Epithelial cell of proximal tubule (primary cell): ENCODE measurements around the gene PACS2. TPM values are rescaled to one million over a fixed set of nuclear protein-coding genes. Genes with fewer than 3 reads are reported as not detected.

Source experiments
- DNase-seq: peaks from one replicate; pipeline ENCODE4 v3.0.0-alpha.2; 2011; ENCODE audit warnings: low read depth
- H3K4me3 ChIP-seq: 2 replicates; pipeline ENCODE4 v1.5.1; 2011; ENCODE audit warnings: low read depth, mild to moderate bottlenecking, low read length
- total RNA-seq: library from RNA; depleted of rRNA; stranded (reverse); fragments of >200 nt; gene quantifications from 2 replicates; pipeline ENCODE4 v1.2.3, GENCODE V29; 2015
- TF ChIP-seq, protein P1 (sequence below): conservative IDR thresholded peaks from 2 replicates; pipeline ENCODE4 v1.5.1; 2012; ENCODE audit warnings: low read depth, mild to moderate bottlenecking, low read length

PACS2 gene
- total RNA-seq, 1 donor from 2014 or later, result 68.7 TPM

DNA sequence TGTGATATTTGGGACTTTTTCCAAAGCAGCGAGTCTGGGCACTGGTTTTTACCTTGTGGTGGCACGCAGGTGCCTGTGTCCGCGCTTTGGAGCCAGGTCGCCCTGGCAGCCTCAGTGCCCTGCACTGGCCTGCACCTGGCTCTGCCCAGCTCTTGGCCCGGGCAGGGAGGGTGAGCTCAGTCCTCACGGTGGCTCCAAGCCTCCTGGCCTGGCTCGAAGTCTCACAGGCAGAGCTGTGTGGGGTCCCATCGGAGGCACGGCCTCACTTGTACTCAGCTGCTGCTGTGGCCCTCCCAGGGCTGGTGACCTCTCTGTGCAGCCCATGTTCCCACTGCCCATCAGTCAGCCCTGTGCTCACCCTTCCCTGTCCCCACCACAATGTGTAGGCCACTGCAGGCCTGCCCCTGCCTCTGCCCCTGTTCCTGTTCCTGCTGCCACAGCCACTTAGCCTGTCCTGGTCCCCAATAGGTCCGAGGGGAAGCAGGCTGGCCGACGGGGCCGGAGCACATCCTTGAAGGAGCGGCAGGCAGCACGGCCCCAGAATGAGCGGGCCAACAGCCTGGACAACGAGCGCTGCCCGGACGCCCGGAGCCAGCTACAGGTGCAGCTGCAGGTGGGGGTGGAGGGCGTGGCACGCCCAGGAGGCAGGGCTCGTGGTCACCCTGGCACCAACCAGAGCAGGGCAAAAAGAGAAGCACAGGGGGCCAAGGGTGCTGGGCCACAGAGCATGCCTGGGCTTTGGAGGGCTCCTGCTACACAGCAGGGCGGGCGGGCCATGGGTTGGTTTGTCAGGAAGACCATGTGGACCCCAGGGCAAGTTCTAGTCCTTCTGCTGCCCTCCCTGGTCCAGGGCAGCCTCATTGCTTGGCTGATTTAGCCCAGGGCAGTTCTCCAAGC lies 67.1 kb downstream of the PACS2 start:
- TF ChIP-seq, protein P1, sequence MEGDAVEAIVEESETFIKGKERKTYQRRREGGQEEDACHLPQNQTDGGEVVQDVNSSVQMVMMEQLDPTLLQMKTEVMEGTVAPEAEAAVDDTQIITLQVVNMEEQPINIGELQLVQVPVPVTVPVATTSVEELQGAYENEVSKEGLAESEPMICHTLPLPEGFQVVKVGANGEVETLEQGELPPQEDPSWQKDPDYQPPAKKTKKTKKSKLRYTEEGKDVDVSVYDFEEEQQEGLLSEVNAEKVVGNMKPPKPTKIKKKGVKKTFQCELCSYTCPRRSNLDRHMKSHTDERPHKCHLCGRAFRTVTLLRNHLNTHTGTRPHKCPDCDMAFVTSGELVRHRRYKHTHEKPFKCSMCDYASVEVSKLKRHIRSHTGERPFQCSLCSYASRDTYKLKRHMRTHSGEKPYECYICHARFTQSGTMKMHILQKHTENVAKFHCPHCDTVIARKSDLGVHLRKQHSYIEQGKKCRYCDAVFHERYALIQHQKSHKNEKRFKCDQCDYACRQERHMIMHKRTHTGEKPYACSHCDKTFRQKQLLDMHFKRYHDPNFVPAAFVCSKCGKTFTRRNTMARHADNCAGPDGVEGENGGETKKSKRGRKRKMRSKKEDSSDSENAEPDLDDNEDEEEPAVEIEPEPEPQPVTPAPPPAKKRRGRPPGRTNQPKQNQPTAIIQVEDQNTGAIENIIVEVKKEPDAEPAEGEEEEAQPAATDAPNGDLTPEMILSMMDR, result no peak
- no peak overlapping the region for H3K4me3 ChIP-seq
- DNase-seq, result no peak

DNA sequence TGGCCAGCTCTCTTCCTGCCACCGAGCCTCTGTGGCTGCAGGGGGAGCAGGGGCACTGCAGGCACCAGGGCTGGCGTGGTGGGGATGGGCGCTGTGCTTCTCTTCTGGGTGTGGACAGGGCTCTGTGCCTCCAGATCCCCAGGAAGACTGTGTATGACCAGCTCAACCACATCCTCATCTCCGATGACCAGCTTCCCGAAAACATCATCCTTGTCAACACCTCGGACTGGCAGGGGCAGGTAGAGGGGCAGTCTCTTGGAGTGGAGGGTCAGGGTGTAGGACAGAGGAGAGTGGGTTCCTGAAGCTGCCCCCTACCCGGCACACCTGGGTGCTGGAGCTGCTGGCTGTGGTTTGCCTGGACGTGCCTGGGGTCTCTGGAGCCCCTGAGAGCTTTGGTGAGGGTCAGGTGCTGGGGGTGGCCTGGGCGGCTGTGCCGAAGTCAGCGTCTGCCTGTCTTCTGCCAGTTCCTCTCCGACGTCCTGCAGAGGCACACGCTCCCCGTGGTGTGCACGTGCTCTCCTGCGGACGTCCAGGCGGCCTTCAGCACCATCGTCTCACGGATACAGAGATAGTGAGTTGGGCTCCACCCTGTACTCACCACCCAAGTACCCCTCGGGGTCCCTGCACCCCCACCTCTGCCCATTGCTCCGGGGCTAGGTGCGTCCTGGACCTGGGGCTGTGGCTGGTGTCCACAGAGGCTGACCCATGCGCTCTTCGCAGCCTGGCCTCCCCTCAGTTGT lies 68.0 kb downstream of the PACS2 start:
- DNase-seq, result no peak
- TF ChIP-seq, protein P1, result no peak
- no peak overlapping the region for H3K4me3 ChIP-seq

DNA sequence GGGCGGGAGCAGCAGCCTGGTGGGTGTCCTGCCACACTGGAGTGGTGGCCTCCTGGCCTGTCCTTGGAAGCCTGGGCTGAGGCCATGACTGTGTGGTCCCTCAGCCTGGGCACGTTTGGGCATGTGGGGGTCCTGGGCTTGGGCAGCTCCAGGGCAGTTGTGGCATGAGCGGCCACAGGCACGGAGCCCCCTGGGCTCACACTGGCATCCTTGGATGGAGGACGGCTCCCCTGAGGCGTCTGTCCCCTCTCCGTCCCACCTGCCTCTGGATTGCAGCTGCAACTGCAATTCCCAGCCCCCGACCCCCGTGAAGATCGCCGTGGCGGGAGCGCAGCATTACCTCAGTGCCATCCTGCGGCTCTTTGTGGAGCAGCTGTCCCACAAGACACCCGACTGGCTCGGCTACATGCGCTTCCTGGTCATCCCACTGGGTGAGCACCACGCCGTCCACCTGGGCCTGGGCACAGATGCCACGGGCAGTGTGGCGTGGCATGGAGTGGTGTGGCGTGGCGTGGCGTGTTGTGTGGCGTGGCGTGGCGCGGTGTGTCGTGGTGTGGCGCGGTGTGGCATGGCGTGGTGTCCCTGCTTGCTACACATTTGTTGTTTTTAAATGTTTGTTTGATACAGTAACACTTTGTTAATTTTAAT lies 68.7 kb downstream of the PACS2 start:
- DNase-seq, result no peak
- TF ChIP-seq, protein P1, result no peak
- H3K4me3 ChIP-seq, result no peak overlapping the region

GRCh38 chr14:105384041-105384557 lies 69.6 kb downstream of the PACS2 start:
- H3K4me3 ChIP-seq, result no peak overlapping the region
- no peak for DNase-seq
- TF ChIP-seq, protein P1, result no peak

DNA sequence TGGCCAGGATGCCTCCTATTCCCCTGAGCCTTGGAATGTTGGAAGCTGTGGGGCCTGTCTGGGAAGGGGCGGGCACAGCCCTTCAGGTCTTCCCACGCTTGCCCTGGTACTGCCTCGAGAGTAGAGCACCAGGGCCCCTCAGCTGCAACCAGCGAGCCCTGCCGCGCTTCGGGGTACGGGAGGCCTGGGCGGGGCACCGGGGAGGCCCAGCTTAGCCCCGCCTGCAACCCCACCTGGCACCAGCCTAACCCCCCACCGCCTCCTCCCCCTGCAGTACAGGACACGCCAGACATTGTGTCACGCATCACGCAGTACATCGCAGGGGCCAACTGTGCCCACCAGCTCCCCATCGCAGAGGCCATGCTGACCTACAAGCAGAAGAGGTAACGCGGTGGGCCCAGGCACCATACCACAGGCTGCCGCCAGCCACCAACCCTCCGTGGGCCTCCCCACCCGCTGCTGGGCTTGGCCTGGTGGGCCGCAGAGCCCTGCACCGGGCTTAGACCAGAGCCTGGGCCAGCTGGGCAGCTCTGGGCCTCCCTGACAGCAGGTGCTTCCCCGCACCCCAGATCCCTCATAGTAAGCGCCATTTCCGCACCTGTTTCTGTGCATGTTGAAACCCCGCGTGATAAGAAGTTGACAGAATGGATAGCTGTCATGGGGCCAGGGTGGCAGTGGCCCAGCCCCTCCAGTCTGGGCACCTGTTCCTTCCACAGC lies 70.2 kb downstream of the PACS2 start:
- TF ChIP-seq, protein P1, result no peak
- H3K4me3 ChIP-seq, result no peak overlapping the region
- DNase-seq, result no peak

DNA sequence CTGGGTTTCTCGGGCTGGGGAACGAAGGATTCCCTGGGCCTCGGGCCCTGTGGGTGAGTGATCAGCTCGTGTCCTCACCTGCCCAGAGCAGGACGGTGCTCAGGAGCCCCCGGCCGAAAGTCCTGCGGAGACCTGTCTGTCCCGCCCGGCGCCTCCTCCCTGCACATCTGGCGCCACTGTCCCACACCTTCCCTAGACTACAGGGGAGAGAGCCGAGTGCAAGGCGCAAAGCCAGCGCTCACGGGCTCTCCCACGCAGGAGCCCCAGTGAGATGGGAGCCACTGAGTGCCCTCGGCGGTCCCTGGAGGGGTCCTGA lies 70.7 kb downstream of the PACS2 start:
- no peak for DNase-seq
- no peak overlapping the region for H3K4me3 ChIP-seq
- TF ChIP-seq, protein P1, result no peak
